Cerebellar cortex (tissue), 1 donor: ENCODE data around the gene RACGAP1.

Source experiments
- DNase-seq: peaks from one replicate; pipeline ENCODE4 v3.0.0-alpha.2; 2015; ENCODE audit warnings: low spot score

Gene RACGAP1

DNA sequence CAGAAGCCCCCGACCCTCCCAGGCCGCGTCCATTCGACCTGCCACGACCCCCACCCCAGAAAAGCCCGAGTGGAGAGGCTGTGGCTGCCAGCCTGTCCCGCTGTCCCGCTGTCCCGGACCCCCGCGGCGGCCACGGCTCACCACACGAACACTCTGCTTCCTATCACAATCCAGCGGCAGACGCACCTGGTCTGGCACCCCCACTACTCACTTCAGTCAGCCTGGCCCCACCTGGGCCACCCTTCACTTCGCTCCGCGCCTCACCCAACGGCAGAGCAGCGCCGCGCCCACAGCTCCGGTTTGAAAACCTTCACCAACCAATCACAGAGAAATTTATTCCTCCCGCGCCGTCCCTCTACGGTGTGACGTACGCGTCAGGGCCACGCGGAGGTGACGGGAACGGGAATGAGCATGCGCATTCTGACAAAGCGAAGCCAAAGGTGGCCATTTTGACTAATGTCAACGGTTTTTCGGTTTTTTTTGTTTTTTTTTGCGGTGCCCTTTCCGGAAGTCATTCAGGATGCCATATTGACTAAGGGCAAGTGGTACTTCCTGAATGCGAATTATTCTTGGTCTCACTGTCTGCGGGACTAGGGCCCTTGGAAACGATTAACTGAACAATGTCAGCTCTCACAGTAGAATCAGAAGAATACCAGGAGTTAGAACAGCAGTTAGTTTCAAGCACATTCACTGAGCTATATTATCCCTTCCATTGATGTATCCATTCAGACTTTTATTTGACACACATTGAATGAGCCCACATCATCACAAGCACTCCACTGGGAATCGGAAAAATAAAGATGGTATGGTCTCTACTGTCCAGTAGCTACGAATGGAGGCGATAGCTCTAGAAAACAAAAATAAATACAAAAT is at the start of gene RACGAP1:
Gene RACGAP1 (minus strand): TSS at position 308 of the 873 bp plus-strand sequence. CDS start 8,779 bp downstream, outside the sequence.
- peak; percentile 99 for DNase-seq

DNA sequence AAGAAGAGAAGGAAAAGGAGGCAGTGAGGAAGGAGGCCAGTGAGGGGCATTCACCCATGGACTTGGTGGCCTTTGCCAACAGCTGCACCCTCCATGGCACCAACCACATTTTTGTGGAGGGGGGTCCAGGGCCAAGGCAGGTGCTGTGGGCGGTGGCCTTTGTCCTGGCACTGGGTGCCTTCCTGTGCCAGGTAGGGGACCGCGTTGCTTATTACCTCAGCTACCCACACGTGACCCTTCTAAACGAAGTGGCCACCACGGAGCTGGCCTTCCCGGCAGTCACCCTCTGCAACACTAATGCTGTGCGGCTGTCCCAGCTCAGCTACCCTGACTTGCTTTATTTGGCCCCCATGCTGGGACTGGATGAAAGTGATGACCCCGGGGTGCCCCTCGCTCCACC is 48.4 kb upstream of the RACGAP1 start:
- DNase-seq: no peak

DNA sequence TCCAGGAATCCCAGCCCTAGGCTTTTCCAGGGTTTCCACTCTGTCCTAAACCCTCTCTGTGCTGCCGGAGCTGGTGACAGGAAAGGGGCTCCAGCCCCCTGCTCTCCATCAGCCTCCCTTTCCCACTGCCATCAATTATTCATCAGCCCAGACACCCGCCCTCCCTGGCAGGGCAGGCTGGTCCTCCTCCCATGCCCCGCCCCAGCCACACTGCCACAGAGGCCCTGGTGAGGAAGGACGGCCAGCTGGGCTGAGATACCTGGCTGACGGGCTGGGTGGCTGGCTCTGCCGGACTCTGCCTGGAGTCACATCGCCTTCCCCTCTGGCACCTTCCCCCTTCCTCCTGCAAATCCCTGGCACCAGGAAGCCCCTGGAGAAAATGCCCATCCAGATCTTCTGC is 47.9 kb upstream of the RACGAP1 start:
- DNase-seq: no peak

- no peak for DNase-seq
These were observed 47.1 kb upstream of the RACGAP1 start for GRCh38 chr12:50072198-50072907.

GRCh38 chr12:50070314-50071060 is 45.2 kb upstream of the RACGAP1 start:
- DNase-seq: peak; percentile 92

- DNase-seq: no peak
These were observed 44.2 kb upstream of the RACGAP1 start for GRCh38 chr12:50069539-50069938.

DNA sequence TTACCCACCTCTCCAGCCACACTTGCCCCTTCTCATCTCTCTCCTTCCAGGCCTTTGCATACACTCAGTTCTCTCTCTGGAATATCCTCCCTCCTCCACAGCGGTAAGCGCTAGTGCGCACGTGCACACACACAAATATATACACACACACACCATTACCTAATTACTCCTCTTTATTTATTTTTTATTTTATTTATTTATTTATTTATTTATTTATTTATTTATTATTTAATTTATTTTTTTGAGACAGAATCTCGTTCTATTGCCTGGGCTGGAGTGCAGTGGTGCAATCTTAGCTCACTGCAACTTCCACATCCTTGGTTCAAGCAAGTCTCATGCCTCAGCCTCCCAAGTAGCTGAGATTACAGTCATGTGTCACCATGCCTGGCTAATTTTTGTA is 43.8 kb upstream of the RACGAP1 start:
- DNase-seq: no peak

DNA sequence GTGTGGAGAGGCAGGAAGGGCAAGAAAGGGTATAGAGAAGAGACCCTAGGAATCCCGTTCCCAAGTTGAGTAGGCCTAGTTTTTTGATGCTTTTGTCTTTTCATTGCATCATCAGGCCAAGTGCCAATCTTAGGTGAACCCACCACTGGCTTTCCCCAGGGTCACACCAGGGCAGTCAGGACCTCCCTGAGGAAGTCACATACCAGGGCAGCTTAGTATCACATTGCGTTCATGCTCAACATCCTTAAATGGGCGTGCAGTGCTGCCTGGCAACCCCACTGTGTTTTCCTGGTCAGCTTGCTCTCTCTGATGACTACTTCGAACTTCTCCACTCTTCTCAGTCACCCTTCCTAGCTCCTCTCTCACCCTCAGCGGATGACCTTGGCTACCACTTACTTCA is 41.1 kb upstream of the RACGAP1 start:
- peak; percentile 42 for DNase-seq

GRCh38 chr12:50065726-50066310 is 40.5 kb upstream of the RACGAP1 start:
- no peak for DNase-seq

GRCh38 chr12:50062728-50063460 is 37.6 kb upstream of the RACGAP1 start:
- no peak for DNase-seq

- no peak for DNase-seq
These were observed 36.8 kb upstream of the RACGAP1 start for GRCh38 chr12:50061946-50062686.

DNA sequence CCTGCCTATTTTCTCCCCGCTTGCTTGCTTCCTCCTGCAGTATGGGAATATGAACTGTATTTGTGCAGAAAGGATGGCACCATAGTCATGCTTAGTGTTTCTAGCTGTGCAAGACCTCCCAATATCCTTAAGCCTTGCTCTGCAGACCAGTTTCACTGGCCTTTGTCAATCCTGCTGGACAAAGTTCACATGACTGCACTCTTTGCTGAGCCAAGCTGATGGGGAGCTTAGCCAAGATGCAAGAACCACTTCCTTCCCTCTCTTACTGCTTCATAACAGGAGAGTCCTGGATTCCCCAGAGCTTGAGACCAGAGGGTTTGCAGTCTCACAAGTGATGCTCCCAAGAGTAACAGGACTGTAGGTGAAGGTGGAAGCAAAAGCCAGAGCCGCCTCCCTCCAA is 35.9 kb upstream of the RACGAP1 start:
- no peak for DNase-seq

- DNase-seq: no peak
These were observed 34.8 kb upstream of the RACGAP1 start for GRCh38 chr12:50060120-50060468.

GRCh38 chr12:50059440-50060119 is 34.3 kb upstream of the RACGAP1 start:
- DNase-seq: no peak

DNA sequence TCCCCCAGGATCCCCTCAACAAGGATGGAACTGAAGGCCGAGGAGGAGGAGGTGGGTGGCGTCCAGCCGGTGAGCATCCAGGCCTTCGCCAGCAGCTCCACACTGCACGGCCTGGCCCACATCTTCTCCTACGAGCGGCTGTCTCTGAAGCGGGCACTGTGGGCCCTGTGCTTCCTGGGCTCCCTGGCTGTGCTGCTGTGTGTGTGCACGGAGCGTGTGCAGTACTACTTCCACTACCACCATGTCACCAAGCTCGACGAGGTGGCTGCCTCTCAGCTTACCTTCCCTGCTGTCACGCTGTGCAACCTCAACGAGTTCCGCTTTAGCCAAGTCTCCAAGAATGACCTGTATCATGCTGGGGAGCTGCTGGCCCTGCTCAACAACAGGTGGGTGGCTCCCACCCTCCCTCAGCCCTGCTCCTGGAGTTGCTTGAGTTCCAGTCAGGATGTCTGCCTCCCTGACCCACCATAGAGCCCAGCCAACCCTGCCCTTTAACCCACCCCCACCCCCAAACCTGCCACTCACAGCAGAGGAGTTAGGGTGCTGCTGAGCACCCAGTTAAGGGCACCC is 33.5 kb upstream of the RACGAP1 start:
- DNase-seq: no peak

- no peak for DNase-seq
These were observed 32.8 kb upstream of the RACGAP1 start for GRCh38 chr12:50057896-50058670.

- DNase-seq: peak; percentile 67
These were observed 31.9 kb upstream of the RACGAP1 start, which contains the start of gene ASIC1 for GRCh38 chr12:50057000-50057841. TSS of gene ASIC1 (plus strand) at chr12:50057596. CDS start at chr12:50058767, 1,171 bp downstream.

GRCh38 chr12:50056639-50056976 is 31.3 kb upstream of the RACGAP1 start:
- peak; percentile 26 for DNase-seq
